CD4-positive, CD25-positive, alpha-beta regulatory T cell (primary cell): Measurements from ENCODE around the gene RNF31. TPM values are rescaled to one million over a fixed set of nuclear protein-coding genes. Genes with fewer than 3 reads are reported as not detected.
A peak's percentile ranks its signal among the peaks of the same experiment; 100 is the strongest.

ENCODE experiments used
- ATAC-seq, 2 donors: fragments of 150-1000 bp; cut with Tn5 transposase; one replicate each; pipeline ENCODE4 v1.10.0; 2021; ENCODE audit warnings: low read depth in 2 of 2, moderate number of reproducible peaks in 2 of 2, moderate library complexity in 1 of 2
- DNase-seq, 3 donors: peaks; one replicate each; pipeline versions ENCODE4 v3.0.0 to v3.0.0-alpha.2; 2012 to 2022; ENCODE audit warnings: mixed read lengths in 1 of 3
- H3K27ac ChIP-seq: one replicate; pipeline ENCODE4 v1.7.0; 2013; ENCODE audit warnings: mild to moderate bottlenecking, low read length; ENCODE audit not compliant: insufficient read depth, poor library complexity, severe bottlenecking
- H3K27me3 ChIP-seq: one replicate; pipeline ENCODE4 v1.7.0; 2013; ENCODE audit warnings: low read length; ENCODE audit not compliant: control insufficient read depth, insufficient read depth
- H3K36me3 ChIP-seq: one replicate; pipeline ENCODE4 v1.7.0; 2013; ENCODE audit warnings: mild to moderate bottlenecking, low read length, moderate library complexity; ENCODE audit not compliant: control insufficient read depth, insufficient read depth
- H3K4me1 ChIP-seq: 2 replicates; pipeline ENCODE4 v1.7.0; 2013; ENCODE audit warnings: mild to moderate bottlenecking, low read length; ENCODE audit not compliant: insufficient read depth, control insufficient read depth, poor library complexity, severe bottlenecking
- H3K4me3 ChIP-seq: one replicate; pipeline ENCODE4 v1.7.0; 2013; ENCODE audit warnings: low read depth, mild to moderate bottlenecking, low read length, moderate library complexity
- H3K9me3 ChIP-seq, 2 experiments: 1 replicate in 1 of 2; 2 replicates in 1 of 2; pipeline ENCODE4 v1.7.0; 2013; ENCODE audit warnings: low read length in 2 of 2, mild to moderate bottlenecking in 1 of 2, moderate library complexity in 1 of 2; ENCODE audit not compliant: control insufficient read depth in 2 of 2
- H3K27ac Mint-ChIP-seq, 3 donors: one replicate each; pipeline ENCODE4 v1.8.0; 2020 to 2022; ENCODE audit warnings: mild to moderate bottlenecking in 3 of 3, mixed read lengths in 3 of 3, moderate library complexity in 2 of 3
- H3K27me3 Mint-ChIP-seq: one replicate; pipeline ENCODE4 v1.8.0; 2022; ENCODE audit warnings: mild to moderate bottlenecking, mixed read lengths
- H3K36me3 Mint-ChIP-seq: one replicate; pipeline ENCODE4 v1.8.0; 2020; ENCODE audit warnings: mixed read lengths
- H3K4me1 Mint-ChIP-seq, 4 donors: one replicate each; pipeline ENCODE4 v1.8.0; 2020 to 2022; ENCODE audit warnings: mixed read lengths in 4 of 4, mild to moderate bottlenecking in 1 of 4
- H3K4me3 Mint-ChIP-seq, 4 donors: one replicate each; pipeline ENCODE4 v1.8.0; 2020 to 2022; ENCODE audit warnings: mild to moderate bottlenecking in 4 of 4, mixed read lengths in 4 of 4, moderate library complexity in 3 of 4
- H3K9me3 Mint-ChIP-seq, 7 donors: one replicate each; pipeline ENCODE4 v1.8.0; 2020 to 2022; ENCODE audit warnings: mixed read lengths in 7 of 7, mild to moderate bottlenecking in 3 of 7, moderate library complexity in 2 of 7
- polyA plus RNA-seq, 4 donors: library from polyadenylated mRNA; unstranded; fragments of 300-500 nt; fragmentation: Illumina TruSeq; gene quantifications; one replicate each; pipeline ENCODE4 v1.2.3, GENCODE V29; 2021
- total RNA-seq: library from RNA; stranded (reverse); gene quantifications from one replicate; pipeline ENCODE4 v1.2.3, GENCODE V29; 2022

Gene RNF31
- total and polyA plus RNA-seq, 5 donors from 2014 or later, result 35.9 to 82.4 (median 45.5) TPM

GRCh38 chr14:24178399-24179178 lies 31.3 kb downstream of the RNF31 start:
- Histone ChIP-seq H3K4me3 (no peak overlapping the region), H3K27me3 (no peaks in the 10 kb centered on the region), H3K36me3 (peaks cover 44% of the 10 kb centered on the region), H3K9me3 (no peaks in the 10 kb centered on the region), H3K4me1 (no peaks in the 10 kb centered on the region), H3K27ac (no peak overlapping the region)
- H3K36me3 Mint-ChIP-seq, result peaks cover 21% of the 10 kb centered on the region
- DNase-seq (no peak), ATAC-seq (no peak)
- no peaks in the 10 kb centered on the region for H3K9me3 Mint-ChIP-seq
- H3K27me3 Mint-ChIP-seq, result no peaks in the 10 kb centered on the region
- H3K4me1 Mint-ChIP-seq, result peaks cover 0 to 14% (median 8%) of the 10 kb centered on the region in 4 donors
- H3K4me3 Mint-ChIP-seq, result no peak overlapping the region
- no peak overlapping the region for H3K27ac Mint-ChIP-seq

DNA sequence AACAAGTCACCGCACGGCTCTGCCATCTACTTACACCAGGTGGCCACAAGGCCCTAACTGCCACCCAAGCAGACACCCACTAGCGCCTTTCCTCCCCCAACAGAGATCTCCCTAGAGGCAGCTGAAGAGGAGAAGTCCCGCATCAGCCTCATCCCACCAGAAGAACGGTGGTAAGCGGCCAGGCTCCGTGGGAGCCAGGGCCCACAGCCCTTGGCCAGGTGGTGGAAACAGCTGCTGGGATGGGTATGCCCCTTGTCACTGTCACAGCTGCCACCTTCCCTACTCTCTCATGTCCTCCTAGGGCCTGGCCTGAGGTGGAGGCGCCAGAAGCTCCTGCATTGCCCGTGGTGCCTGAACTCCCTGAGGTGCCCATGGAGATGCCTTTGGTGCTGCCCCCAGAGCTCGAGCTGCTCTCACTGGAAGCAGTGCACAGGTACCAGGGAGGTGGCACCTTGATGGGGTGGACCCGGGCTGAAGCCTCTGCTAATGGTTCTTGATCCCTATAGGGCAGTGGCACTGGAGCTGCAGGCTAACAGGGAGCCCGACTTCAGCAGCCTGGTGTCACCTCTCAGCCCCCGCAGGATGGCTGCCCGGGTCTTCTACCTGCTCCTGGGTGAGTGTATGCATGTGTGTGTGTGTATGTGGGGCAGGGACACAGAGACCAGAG lies 32.1 kb downstream of the RNF31 start:
- no peak for ATAC-seq
- Histone ChIP-seq H3K36me3 (peaks cover 49% of the 10 kb centered on the region), H3K9me3 (no peaks in the 10 kb centered on the region), H3K27me3 (no peaks in the 10 kb centered on the region), H3K4me3 (no peak overlapping the region), H3K27ac (no peak overlapping the region), H3K4me1 (no peaks in the 10 kb centered on the region)
- H3K27me3 Mint-ChIP-seq, result no peaks in the 10 kb centered on the region
- peaks cover 21% of the 10 kb centered on the region for H3K36me3 Mint-ChIP-seq
- peak overlapping the region in 2 of 3 donors; percentile 51 to 66 for H3K27ac Mint-ChIP-seq
- no peak for DNase-seq
- H3K9me3 Mint-ChIP-seq, result no peaks in the 10 kb centered on the region
- peaks cover 0 to 11% (median 7%) of the 10 kb centered on the region in 4 donors for H3K4me1 Mint-ChIP-seq
- peak overlapping the region in 1 of 4 donors; percentile 19 for H3K4me3 Mint-ChIP-seq

DNA sequence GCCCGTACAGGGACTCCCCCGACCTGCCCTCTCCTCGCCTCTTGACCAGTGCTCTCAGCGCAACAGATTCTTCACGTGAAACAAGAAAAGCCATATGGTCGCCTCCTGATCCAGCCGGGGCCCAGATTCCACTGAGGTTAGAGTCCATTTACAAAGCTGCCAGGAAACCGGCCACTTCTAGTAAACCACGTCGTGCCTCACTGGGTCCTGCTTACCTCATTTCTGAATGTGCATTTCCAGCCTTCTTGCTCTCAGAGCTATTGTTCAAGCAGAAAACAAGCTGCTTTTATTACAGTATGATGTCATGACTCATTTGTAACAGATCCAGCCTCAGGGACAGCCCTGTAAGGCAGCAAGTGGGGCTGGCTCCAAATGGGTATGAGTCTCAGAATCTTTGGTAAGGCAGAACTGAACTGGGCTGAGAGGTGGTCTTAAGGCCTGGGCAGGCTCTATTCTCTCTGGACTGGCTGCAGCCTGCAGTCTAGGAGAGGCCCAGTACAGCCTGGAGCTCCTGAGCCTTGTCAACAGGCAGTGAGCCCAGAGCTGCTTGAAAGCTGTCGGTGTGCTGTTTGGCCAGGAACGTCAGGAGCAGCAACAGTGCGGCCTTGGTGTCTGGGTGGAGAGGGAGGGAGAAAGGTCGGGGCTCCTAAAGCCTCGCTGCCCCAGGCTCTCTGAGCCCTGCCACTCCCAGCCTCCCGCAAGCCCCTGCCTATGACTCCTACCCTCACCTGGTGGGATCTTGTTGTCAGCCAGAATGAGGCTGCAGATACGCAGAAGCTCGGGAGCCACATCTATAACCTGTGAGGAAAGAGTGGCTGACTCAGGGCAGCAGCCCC lies 32.9 kb downstream of the RNF31 start:
- DNase-seq (no peak), ATAC-seq (no peak)
- Histone ChIP-seq H3K36me3 (peaks cover 55% of the 10 kb centered on the region), H3K4me3 (no peak overlapping the region), H3K4me1 (no peaks in the 10 kb centered on the region), H3K27ac (no peak overlapping the region), H3K27me3 (no peaks in the 10 kb centered on the region), H3K9me3 (no peaks in the 10 kb centered on the region)
- peaks cover 0 to 7% (median 3%) of the 10 kb centered on the region in 4 donors for H3K4me1 Mint-ChIP-seq
- peaks cover 15% of the 10 kb centered on the region for H3K36me3 Mint-ChIP-seq
- peak overlapping the region in 1 of 4 donors; percentile 54 for H3K4me3 Mint-ChIP-seq
- peak overlapping the region in 2 of 3 donors; percentile 43 to 51 for H3K27ac Mint-ChIP-seq
- no peaks in the 10 kb centered on the region for H3K27me3 Mint-ChIP-seq
- no peaks in the 10 kb centered on the region for H3K9me3 Mint-ChIP-seq

DNA sequence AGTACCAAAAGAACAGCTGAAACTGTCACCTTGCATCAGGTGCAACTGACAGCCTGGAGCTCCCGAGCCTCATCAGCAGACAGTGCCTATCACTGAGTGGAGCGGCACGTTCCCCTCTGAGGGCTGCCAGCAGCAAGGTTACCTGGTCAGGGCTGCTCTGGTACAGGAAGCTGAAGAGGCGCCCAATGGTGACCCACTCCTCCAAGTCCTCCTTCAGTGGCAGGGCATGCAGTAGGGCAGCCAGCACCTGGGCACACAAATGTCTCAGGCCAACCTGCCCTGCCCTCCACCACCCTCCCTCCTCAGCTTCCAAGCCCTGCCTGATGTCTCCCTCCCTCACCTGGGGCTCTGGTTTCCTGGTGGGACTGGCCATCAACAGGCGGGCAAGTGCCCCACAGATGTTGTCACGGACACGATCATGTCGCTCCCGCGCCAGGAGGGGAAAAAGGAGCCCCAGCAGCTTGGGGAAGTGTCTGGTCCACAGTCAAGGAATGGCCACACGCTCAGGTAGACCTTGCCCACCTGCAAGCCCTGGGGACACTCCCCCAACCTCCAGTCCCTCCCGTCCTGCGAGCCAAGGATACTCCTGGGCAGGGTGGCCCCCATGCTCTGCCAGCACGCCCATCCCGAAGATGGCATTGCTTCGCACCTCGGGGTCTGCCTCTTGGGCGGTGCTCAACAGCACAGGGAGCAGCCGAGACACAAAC lies 34.2 kb downstream of the RNF31 start:
- H3K27ac Mint-ChIP-seq, result no peak overlapping the region
- no peak overlapping the region for H3K27ac ChIP-seq
- no peak overlapping the region for H3K4me3 ChIP-seq
- ATAC-seq (no peak), DNase-seq (no peak)
- H3K27me3 ChIP-seq, result no peaks in the 10 kb centered on the region
- H3K4me1 ChIP-seq, result no peaks in the 10 kb centered on the region
- peaks cover 61% of the 10 kb centered on the region for H3K36me3 ChIP-seq
- H3K4me3 Mint-ChIP-seq, result peak overlapping the region in 1 of 4 donors; percentile 23
- H3K9me3 Mint-ChIP-seq, result no peaks in the 10 kb centered on the region
- H3K9me3 ChIP-seq, result no peaks in the 10 kb centered on the region
- H3K27me3 Mint-ChIP-seq, result no peaks in the 10 kb centered on the region
- H3K4me1 Mint-ChIP-seq, result peaks cover 0 to 7% (median 3%) of the 10 kb centered on the region in 4 donors
- H3K36me3 Mint-ChIP-seq, result peaks cover 13% of the 10 kb centered on the region

- H3K4me3 ChIP-seq, result no peak overlapping the region
- Mint-ChIP-seq H3K36me3 (peaks cover 13% of the 10 kb centered on the region), H3K27ac (no peak overlapping the region), H3K4me1 (peaks cover 0 to 13% (median 4%) of the 10 kb centered on the region in 4 donors), H3K9me3 (no peaks in the 10 kb centered on the region), H3K4me3 (peak overlapping the region in 1 of 4 donors; percentile 58), H3K27me3 (no peaks in the 10 kb centered on the region)
- H3K27me3 ChIP-seq, result no peaks in the 10 kb centered on the region
- H3K4me1 ChIP-seq, result peaks cover 3% of the 10 kb centered on the region
- no peak overlapping the region for H3K27ac ChIP-seq
- peaks cover 59% of the 10 kb centered on the region for H3K36me3 ChIP-seq
- no peaks in the 10 kb centered on the region for H3K9me3 ChIP-seq
- no peak for DNase-seq
- no peak for ATAC-seq
These were observed 35.0 kb downstream of the RNF31 start for GRCh38 chr14:24182110-24182882.

GRCh38 chr14:24183014-24183481 lies 35.8 kb downstream of the RNF31 start:
- Mint-ChIP-seq H3K4me1 (peaks cover 0 to 20% (median 9%) of the 10 kb centered on the region in 4 donors), H3K27ac (no peak overlapping the region), H3K36me3 (peaks cover 13% of the 10 kb centered on the region), H3K9me3 (no peaks in the 10 kb centered on the region), H3K4me3 (no peak overlapping the region), H3K27me3 (peaks cover 4% of the 10 kb centered on the region)
- ATAC-seq, result no peak
- Histone ChIP-seq H3K4me1 (peaks cover 11% of the 10 kb centered on the region), H3K27me3 (no peaks in the 10 kb centered on the region), H3K4me3 (no peak overlapping the region), H3K27ac (no peak overlapping the region), H3K9me3 (no peaks in the 10 kb centered on the region), H3K36me3 (peaks cover 55% of the 10 kb centered on the region)
- DNase-seq, result no peak
